ENCODE data around the gene TUBB3.
"Not testable (repeated sequence)": the region's sequence is repeated elsewhere in the genome, so short reads cannot be mapped to it uniquely, and the experiment has no call there.

TUBB3 gene

GRCh38 chr16:89964201-89964600 lies 41.1 kb downstream of the TUBB3 start:
- no peak for DNase-seq (ENCODE audit: low read depth in 3 of 3, low spot score in 1 of 3)

GRCh38 chr16:89965447-89966225 lies 42.5 kb downstream of the TUBB3 start:
- DNase-seq (ENCODE audit: low read depth in 3 of 3, low spot score in 1 of 3) = no peak

- no peak for DNase-seq (ENCODE audit: low read depth in 3 of 3, low spot score in 1 of 3)
Observed at GRCh38 chr16:89966756-89967155, 43.6 kb downstream of the TUBB3 start.

GRCh38 chr16:89967436-89967835 lies 44.3 kb downstream of the TUBB3 start:
- not testable (repeated sequence) for DNase-seq (ENCODE audit: low read depth in 3 of 3, low spot score in 1 of 3)

- DNase-seq (ENCODE audit: low read depth in 3 of 3, low spot score in 1 of 3) = not testable (repeated sequence)
Observed at GRCh38 chr16:89968074-89968473, 44.9 kb downstream of the TUBB3 start.

GRCh38 chr16:89969741-89970410 lies 46.7 kb downstream of the TUBB3 start:
- DNase-seq (ENCODE audit: low read depth in 3 of 3, low spot score in 1 of 3) = no peak

- no peak for DNase-seq (ENCODE audit: low read depth in 3 of 3, low spot score in 1 of 3)
Observed at GRCh38 chr16:89971495-89972243, 48.5 kb downstream of the TUBB3 start.

GRCh38 chr16:89972244-89973234 lies 49.4 kb downstream of the TUBB3 start:
- DNase-seq (ENCODE audit: low read depth in 3 of 3, low spot score in 1 of 3) = peak; percentile 79 to 88 (median 85)

GRCh38 chr16:89973235-89973634 lies 50.1 kb downstream of the TUBB3 start:
- no peak for DNase-seq (ENCODE audit: low read depth in 3 of 3, low spot score in 1 of 3)

- no peak for DNase-seq (ENCODE audit: low read depth in 3 of 3, low spot score in 1 of 3)
Observed at GRCh38 chr16:89973654-89974335, 50.7 kb downstream of the TUBB3 start.

- DNase-seq (ENCODE audit: low read depth in 3 of 3, low spot score in 1 of 3) = no peak
Observed at GRCh38 chr16:89974870-89975269, 51.7 kb downstream of the TUBB3 start.

GRCh38 chr16:89981414-89981813 lies 58.3 kb downstream of the TUBB3 start:
- no peak for DNase-seq (ENCODE audit: low read depth in 3 of 3, low spot score in 1 of 3)

- DNase-seq (ENCODE audit: low read depth in 3 of 3, low spot score in 1 of 3) = no peak
Observed at GRCh38 chr16:89982318-89982717, 59.2 kb downstream of the TUBB3 start.

- no peak for DNase-seq (ENCODE audit: low read depth in 3 of 3, low spot score in 1 of 3)
Observed at GRCh38 chr16:89983536-89983935, 60.4 kb downstream of the TUBB3 start.

- no peak for DNase-seq (ENCODE audit: low read depth in 3 of 3, low spot score in 1 of 3)
Observed at GRCh38 chr16:89984216-89984615, 61.1 kb downstream of the TUBB3 start.

- no peak for DNase-seq (ENCODE audit: low read depth in 3 of 3, low spot score in 1 of 3)
Observed at GRCh38 chr16:89985219-89985618, 62.1 kb downstream of the TUBB3 start.
